A375 (cell line): Measurements from ENCODE around the gene G6PD. TPM values are rescaled to one million over a fixed set of nuclear protein-coding genes. Genes with fewer than 3 reads are reported as not detected.

ENCODE experiments used
- small RNA-seq: library from RNA; depleted of rRNA; stranded (forward); fragments of <200 nt; gene quantifications from one replicate; pipeline ENCODE3, GENCODE V24; 2014
- total RNA-seq: library from RNA; depleted of rRNA; stranded (reverse); fragments of >200 nt; shearing (Covaris generic); gene quantifications from 2 replicates; pipeline ENCODE4 v1.2.3, GENCODE V29; 2014; rRNA removed

The G6PD gene
- total RNA-seq, result 66.1 and 71.8 TPM in 2 replicates

GRCh38 chrX:154546354-154547244 lies at the start of gene G6PD:
Gene G6PD (minus strand): TSS chrX:154546846. CDS start chrX:154546155, 691 bp downstream.

GRCh38 chrX:154584585-154585183 lies 38.0 kb upstream of the G6PD start, which contains the start of gene CTAG1A:
Gene CTAG1A (plus strand): TSS chrX:154585133. CDS start chrX:154585207, 74 bp downstream.

GRCh38 chrX:154547245-154548027 lies 790 bp upstream of the G6PD start, which contains the start of gene IKBKG:
Gene IKBKG (plus strand): TSS chrX:154547620. CDS start chrX:154552003, 4,383 bp downstream.

GRCh38 chrX:154515966-154516655 lies 30.5 kb downstream of the G6PD start, which contains the start of gene FAM3A:
Gene FAM3A (minus strand): TSS chrX:154516232. CDS start chrX:154515772, 460 bp downstream.

GRCh38 chrX:154490414-154491083 lies 56.1 kb downstream of the G6PD start, which contains the start of gene SLC10A3:
Gene SLC10A3 (minus strand): TSS chrX:154490629. CDS start chrX:154488940, 1,689 bp downstream.

GRCh38 chrX:154486396-154487207 lies 60.0 kb downstream of the G6PD start, which contains the start of gene UBL4A:
Gene UBL4A (minus strand): TSS chrX:154486615. CDS start chrX:154486584, 31 bp downstream.

Small RNAs within 50 kb of the gene (small RNA-seq; reads per million reads assigned to genes)
- gene RN7SL697P, result not detected

Other genes with a start within 250 kb of the G6PD start
- 1,311 and 1,391 TPM in 2 replicates for gene FLNA, start 172.2 kb downstream of the G6PD start, total RNA-seq
- gene EMD, start 167.6 kb downstream of the G6PD start, total RNA-seq, result 22.3 and 36.3 TPM in 2 replicates
- gene RPL10, start 148.5 kb downstream of the G6PD start, total RNA-seq, result 3,309 and 3,903 TPM in 2 replicates
- 28.8 and 32.3 TPM in 2 replicates for gene DNASE1L1, start 137.6 kb downstream of the G6PD start, total RNA-seq
- gene TAFAZZIN, start 135.3 kb downstream of the G6PD start, total RNA-seq, result 27.1 and 34.7 TPM in 2 replicates
- 37.5 and 48.8 TPM in 2 replicates for gene ATP6AP1, start 118.2 kb downstream of the G6PD start, total RNA-seq
- gene GDI1, start 109.7 kb downstream of the G6PD start, total RNA-seq, result 111 and 121 TPM in 2 replicates
- 68.2 and 70.8 TPM in 2 replicates for gene FAM50A, start 102.7 kb downstream of the G6PD start, total RNA-seq
- 6.0 and 9.8 TPM in 2 replicates for gene PLXNA3, start 88.6 kb downstream of the G6PD start, total RNA-seq
- gene LAGE3, start 67.6 kb downstream of the G6PD start, total RNA-seq, result 35.6 and 38.9 TPM in 2 replicates
- gene UBL4A, start 60.2 kb downstream of the G6PD start, total RNA-seq, result 55.6 and 59.8 TPM in 2 replicates
- 23.3 and 28.2 TPM in 2 replicates for gene SLC10A3, start 56.2 kb downstream of the G6PD start, total RNA-seq
- gene FAM3A, start 30.6 kb downstream of the G6PD start, total RNA-seq, result 43.0 and 45.9 TPM in 2 replicates
- gene IKBKG, start 774 bp upstream of the G6PD start, total RNA-seq, result 19.2 and 20.7 TPM in 2 replicates
- gene CTAG1A, start 38.3 kb upstream of the G6PD start, total RNA-seq, result 581 and 722 TPM in 2 replicates
- gene CTAG1B, start 72.4 kb upstream of the G6PD start, total RNA-seq, result 22.1 and 66.2 TPM in 2 replicates
- 2.5 TPM in 2 replicates for gene CTAG2, start 106.7 kb upstream of the G6PD start, total RNA-seq
- 0.04 and 0.24 TPM in 2 replicates for gene GAB3, start 204.2 kb upstream of the G6PD start, total RNA-seq
- 136 and 142 TPM in 2 replicates for gene DKC1, start 216.0 kb upstream of the G6PD start, total RNA-seq